Upper lobe of left lung (tissue), 6 donors: ENCODE measurements around the gene ALCAM. TPM values are rescaled to one million over a fixed set of nuclear protein-coding genes. Genes with fewer than 3 reads are reported as not detected.

Experiments used
- ATAC-seq, 2 donors: fragments of 200-7000 bp; cut with Tn5 transposase; one replicate each; pipeline ENCODE4 v1.9.1; 2022; ENCODE audit warnings: mild to moderate bottlenecking in 2 of 2, moderate library complexity in 2 of 2; ENCODE audit not compliant: low FRiP score in 2 of 2
- DNase-seq, 2 donors: peaks; one replicate each; pipeline ENCODE4 v3.0.0-alpha.2; 2019 to 2020
- H3K27ac ChIP-seq, 4 donors: fragments of 200-600 bp; sonication (generic); one replicate each; pipeline ENCODE4 v1.5.1; 2016 to 2019
- H3K27me3 ChIP-seq, 4 donors: fragments of 200-600 bp; sonication (generic); one replicate each; pipeline ENCODE4 v1.5.1; 2017 to 2019
- H3K36me3 ChIP-seq, 4 donors: fragments of 200-600 bp; sonication (generic); one replicate each; pipeline ENCODE4 v1.5.1; 2016 to 2019
- H3K4me1 ChIP-seq, 4 donors: fragments of 200-600 bp; sonication (generic); one replicate each; pipeline ENCODE4 v1.5.1; 2018 to 2019
- H3K4me3 ChIP-seq, 4 donors: fragments of 200-600 bp; sonication (generic); one replicate each; pipeline ENCODE4 v1.5.1; 2017 to 2019; ENCODE audit warnings: mild to moderate bottlenecking in 2 of 4, moderate library complexity in 1 of 4
- H3K9me3 ChIP-seq, 4 donors: fragments of 200-600 bp; sonication (generic); one replicate each; pipeline ENCODE4 v1.5.1; 2018 to 2019
- CTCF ChIP-seq, 6 experiments: fragments of 450-650 bp in 4 of 6; fragments of 200-600 bp in 2 of 6; sonication (generic) in 2 of 6; IDR thresholded peaks; one replicate each; pipeline ENCODE4 v1.5.1; 2016 to 2019; ENCODE audit warnings: antibody characterized with exemption in 6 of 6
- EP300 ChIP-seq, 4 donors: sonication (generic); formaldehyde crosslinking; IDR thresholded peaks; one replicate each; pipeline ENCODE4 v1.5.1; 2017; ENCODE audit warnings: antibody characterized with exemption in 4 of 4, control low read depth in 2 of 4
- POLR2A ChIP-seq, 4 donors: fragments of 450-650 bp; IDR thresholded peaks; one replicate each; pipeline ENCODE4 v1.5.1; 2016 to 2017; ENCODE audit warnings: antibody characterized with exemption in 4 of 4, mild to moderate bottlenecking in 2 of 4
- POLR2AphosphoS5 ChIP-seq, 2 donors: sonication (generic); formaldehyde crosslinking; IDR thresholded peaks; one replicate each; pipeline ENCODE4 v1.5.1; 2017; ENCODE audit warnings: antibody characterized with exemption in 2 of 2
- WGBS, 2 donors: methylation state at CpG; one replicate each; pipeline ENCODE4 v1.1.5; 2017 to 2018; 5-methylcytosine and 5-hydroxymethylcytosine counted together
- total RNA-seq, 6 donors: library from RNA; depleted of rRNA in 4 of 6; stranded (reverse); fragments of >200 nt in 4 of 6; gene quantifications; one replicate each; pipeline versions ENCODE4 v1.1.0 to v1.2.1, GENCODE V29; 2016 to 2021
- donor health status: DM: no; HTN: no; CAD: no; lungs with moderate emphysema.
- donor health status: DM: no; HTN: yes; CAD: no; lungs with severe emphysema.

Gene ALCAM
- total RNA-seq, 6 donors from 2014 or later, result 129 to 390 (median 186) TPM

GRCh38 chr3:105425153-105425502 is 58.4 kb downstream of the ALCAM start:
- ATAC-seq, result no peak
- H3K4me1 ChIP-seq, result no peaks in the 10 kb centered on the region
- no peaks in the 10 kb centered on the region for H3K9me3 ChIP-seq
- no peak for DNase-seq
- 85 to 94% methylated on average over 4 of the region's 4 CpGs for WGBS, 2 donors
- H3K4me3 ChIP-seq, result no peak overlapping the region
- no peak for TF ChIP-seq POLR2A (IDR thresholded peaks at IDR 0.05)
- TF ChIP-seq CTCF (IDR thresholded peaks at IDR 0.05), result no peak
- TF ChIP-seq EP300 (IDR thresholded peaks at IDR 0.05), result no peak
- TF ChIP-seq POLR2AphosphoS5 (IDR thresholded peaks at IDR 0.05), result no peak
- no peaks in the 10 kb centered on the region for H3K27me3 ChIP-seq
- H3K36me3 ChIP-seq, result no peaks in the 10 kb centered on the region
- no peak overlapping the region for H3K27ac ChIP-seq

- TF ChIP-seq POLR2AphosphoS5 (IDR thresholded peaks at IDR 0.05) (no peak), EP300 (IDR thresholded peaks at IDR 0.05) (no peak), CTCF (IDR thresholded peaks at IDR 0.05) (no peak), POLR2A (IDR thresholded peaks at IDR 0.05) (no peak)
- H3K27ac ChIP-seq, result no peak overlapping the region
- 92 to 96% methylated on average over 1 of the region's 1 CpG for WGBS, 2 donors
- no peaks in the 10 kb centered on the region for H3K36me3 ChIP-seq
- H3K4me1 ChIP-seq, result no peaks in the 10 kb centered on the region
- H3K27me3 ChIP-seq, result no peaks in the 10 kb centered on the region
- DNase-seq, result no peak
- no peak overlapping the region for H3K4me3 ChIP-seq
- ATAC-seq, result no peak
- H3K9me3 ChIP-seq, result no peaks in the 10 kb centered on the region
These were observed 60.6 kb downstream of the ALCAM start for GRCh38 chr3:105427332-105427731.

- TF ChIP-seq POLR2AphosphoS5 (IDR thresholded peaks at IDR 0.05), result no peak
- no peak for TF ChIP-seq CTCF (IDR thresholded peaks at IDR 0.05)
- TF ChIP-seq EP300 (IDR thresholded peaks at IDR 0.05), result no peak
- no peak for TF ChIP-seq POLR2A (IDR thresholded peaks at IDR 0.05)
- DNase-seq, result no peak
- Histone ChIP-seq H3K4me3 (no peak overlapping the region), H3K9me3 (no peaks in the 10 kb centered on the region), H3K27ac (no peak overlapping the region), H3K36me3 (no peaks in the 10 kb centered on the region), H3K4me1 (no peaks in the 10 kb centered on the region), H3K27me3 (no peaks in the 10 kb centered on the region)
- no peak for ATAC-seq
These were observed 62.5 kb downstream of the ALCAM start for GRCh38 chr3:105429034-105429762.

- no peaks in the 10 kb centered on the region for H3K4me1 ChIP-seq
- DNase-seq (no peak), ATAC-seq (no peak)
- 45 to 77% methylated on average over 2 of the region's 2 CpGs for WGBS, 2 donors
- no peak overlapping the region for H3K4me3 ChIP-seq
- H3K27ac ChIP-seq, result no peak overlapping the region
- H3K36me3 ChIP-seq, result no peaks in the 10 kb centered on the region
- TF ChIP-seq POLR2AphosphoS5 (IDR thresholded peaks at IDR 0.05), result no peak
- TF ChIP-seq EP300 (IDR thresholded peaks at IDR 0.05), result no peak
- TF ChIP-seq POLR2A (IDR thresholded peaks at IDR 0.05), result no peak
- no peak for TF ChIP-seq CTCF (IDR thresholded peaks at IDR 0.05)
- no peaks in the 10 kb centered on the region for H3K9me3 ChIP-seq
- H3K27me3 ChIP-seq, result no peaks in the 10 kb centered on the region
These were observed 63.7 kb downstream of the ALCAM start for GRCh38 chr3:105430455-105430854.

- Histone ChIP-seq H3K27ac (no peak overlapping the region), H3K36me3 (no peaks in the 10 kb centered on the region), H3K9me3 (no peaks in the 10 kb centered on the region), H3K4me3 (no peak overlapping the region), H3K4me1 (no peaks in the 10 kb centered on the region), H3K27me3 (no peaks in the 10 kb centered on the region)
- TF ChIP-seq POLR2A (IDR thresholded peaks at IDR 0.05), result no peak
- 68 to 76% methylated on average over 2 of the region's 2 CpGs for WGBS, 2 donors
- no peak for ATAC-seq
- no peak for DNase-seq
These were observed 64.5 kb downstream of the ALCAM start for GRCh38 chr3:105431200-105431599.
